Sigmoid colon (tissue), 7 donors: ENCODE measurements around the gene SRR. TPM values are rescaled to one million over a fixed set of nuclear protein-coding genes. Genes with fewer than 3 reads are reported as not detected.

Experiments used
- DNase-seq: peaks from one replicate; pipeline ENCODE4 v3.0.0-alpha.2; 2019
- H3K27ac ChIP-seq, 4 donors: fragments of 200-600 bp; sonication (generic); one replicate each; pipeline ENCODE4 v1.5.1; 2016 to 2019; ENCODE audit warnings: mild to moderate bottlenecking in 1 of 4
- H3K27me3 ChIP-seq, 3 donors: fragments of 200-600 bp; sonication (generic); one replicate each; pipeline ENCODE4 v1.5.1; 2019; ENCODE audit warnings: mild to moderate bottlenecking in 1 of 3
- H3K36me3 ChIP-seq, 4 donors: fragments of 200-600 bp; sonication (generic); one replicate each; pipeline ENCODE4 v1.5.1; 2016 to 2019
- H3K4me1 ChIP-seq, 4 donors: fragments of 200-600 bp; sonication (generic); one replicate each; pipeline ENCODE4 v1.5.1; 2017 to 2019
- H3K4me3 ChIP-seq, 4 donors: fragments of 200-600 bp; sonication (generic); one replicate each; pipeline ENCODE4 v1.5.1; 2017 to 2019; ENCODE audit warnings: mild to moderate bottlenecking in 2 of 4, moderate library complexity in 1 of 4
- H3K9me3 ChIP-seq, 4 donors: fragments of 200-600 bp in 3 of 4; sonication (generic) in 3 of 4; one replicate each; pipeline versions ENCODE4 v1.5.1 to v1.6.1; 2013 to 2019
- CTCF ChIP-seq, 4 experiments: fragments of 450-650 bp in 3 of 4; fragments of 200-600 bp in 1 of 4; IDR thresholded peaks; one replicate each; pipeline ENCODE4 v1.5.1; 2016 to 2019; ENCODE audit warnings: antibody characterized with exemption in 4 of 4, mild to moderate bottlenecking in 3 of 4, moderate library complexity in 2 of 4
- EP300 ChIP-seq, 4 donors: sonication (generic); formaldehyde crosslinking; IDR thresholded peaks; one replicate each; pipeline ENCODE4 v1.6.1; 2017; ENCODE audit warnings: antibody characterized with exemption in 4 of 4
- POLR2A ChIP-seq, 2 donors: fragments of 450-650 bp; IDR thresholded peaks; one replicate each; pipeline ENCODE4 v1.6.1; 2016; ENCODE audit warnings: antibody characterized with exemption in 2 of 2, mild to moderate bottlenecking in 2 of 2, moderate library complexity in 2 of 2
- POLR2AphosphoS5 ChIP-seq, 4 donors: sonication (generic); formaldehyde crosslinking; IDR thresholded peaks; one replicate each; pipeline ENCODE4 v1.6.1; 2017; ENCODE audit warnings: antibody characterized with exemption in 4 of 4
- WGBS, 2 donors: extraction: QIAGEN DNeasy Blood & Tissue Kit; methylation state at CpG; one replicate each; pipeline ENCODE4 v1.1.7; 2013; 5-methylcytosine and 5-hydroxymethylcytosine counted together
- intact Hi-C: fragments of 100-400 bp; cut with DNase I; formaldehyde crosslinking; loops from one replicate; pipeline ENCODE4 v1.15.1; 2023
- polyA plus RNA-seq, 3 donors: library from polyadenylated mRNA; stranded (reverse); fragments of 200-250 nt; gene quantifications; one replicate each; pipeline ENCODE4 v1.2.3, GENCODE V29; 2013
- total RNA-seq, 4 donors: library from RNA; depleted of rRNA; stranded (reverse); fragments of >200 nt; gene quantifications; one replicate each; pipeline ENCODE4 v1.1.0, GENCODE V29; 2016
- donor health status: healthy with polysubstance abuse.
- donor health status: Bipolar disorder and iron deficiency.
- donor health status: healthy.

The SRR gene
- total and polyA plus RNA-seq, 7 donors = 2.4 to 27.8 (median 10.0) TPM

DNA sequence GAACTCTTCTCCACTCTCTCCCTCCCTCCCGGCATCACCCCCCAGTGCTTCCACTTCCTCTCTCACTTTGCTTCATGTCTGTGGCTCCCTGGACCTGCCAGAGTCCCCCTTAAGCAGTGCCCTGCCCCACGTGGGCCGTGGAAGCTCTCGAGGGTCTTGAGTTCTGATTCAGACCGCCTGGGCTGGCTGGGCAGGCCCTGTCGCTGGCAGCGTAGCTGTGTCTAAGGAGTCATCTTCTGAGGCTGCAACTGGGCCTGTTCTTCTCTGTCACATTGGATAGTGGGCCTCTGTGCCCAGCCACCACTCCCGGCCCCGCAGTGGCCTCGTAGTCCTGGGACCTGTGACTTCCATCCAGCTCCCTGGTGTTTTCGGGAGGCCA, 66.5 kb downstream of the SRR start:
- WGBS, 2 donors = 89 to 93% methylated on average over 11 of the region's 11 CpGs
- Histone ChIP-seq H3K36me3 (peaks cover 3 to 47% (median 15%) of the 10 kb centered on the region in 4 donors), H3K27ac (peak overlapping the region in 2 of 4 donors; percentile 29 to 47), H3K27me3 (no peaks in the 10 kb centered on the region), H3K4me3 (no peak overlapping the region), H3K9me3 (no peaks in the 10 kb centered on the region), H3K4me1 (peaks cover 0 to 34% (median 20%) of the 10 kb centered on the region in 4 donors)
- intact Hi-C loops = no loop called here
- TF ChIP-seq EP300 (IDR thresholded peaks at IDR 0.05) (no peak), CTCF (IDR thresholded peaks at IDR 0.05) (no peak), POLR2A (IDR thresholded peaks at IDR 0.05) (no peak)
- DNase-seq = no peak

DNA sequence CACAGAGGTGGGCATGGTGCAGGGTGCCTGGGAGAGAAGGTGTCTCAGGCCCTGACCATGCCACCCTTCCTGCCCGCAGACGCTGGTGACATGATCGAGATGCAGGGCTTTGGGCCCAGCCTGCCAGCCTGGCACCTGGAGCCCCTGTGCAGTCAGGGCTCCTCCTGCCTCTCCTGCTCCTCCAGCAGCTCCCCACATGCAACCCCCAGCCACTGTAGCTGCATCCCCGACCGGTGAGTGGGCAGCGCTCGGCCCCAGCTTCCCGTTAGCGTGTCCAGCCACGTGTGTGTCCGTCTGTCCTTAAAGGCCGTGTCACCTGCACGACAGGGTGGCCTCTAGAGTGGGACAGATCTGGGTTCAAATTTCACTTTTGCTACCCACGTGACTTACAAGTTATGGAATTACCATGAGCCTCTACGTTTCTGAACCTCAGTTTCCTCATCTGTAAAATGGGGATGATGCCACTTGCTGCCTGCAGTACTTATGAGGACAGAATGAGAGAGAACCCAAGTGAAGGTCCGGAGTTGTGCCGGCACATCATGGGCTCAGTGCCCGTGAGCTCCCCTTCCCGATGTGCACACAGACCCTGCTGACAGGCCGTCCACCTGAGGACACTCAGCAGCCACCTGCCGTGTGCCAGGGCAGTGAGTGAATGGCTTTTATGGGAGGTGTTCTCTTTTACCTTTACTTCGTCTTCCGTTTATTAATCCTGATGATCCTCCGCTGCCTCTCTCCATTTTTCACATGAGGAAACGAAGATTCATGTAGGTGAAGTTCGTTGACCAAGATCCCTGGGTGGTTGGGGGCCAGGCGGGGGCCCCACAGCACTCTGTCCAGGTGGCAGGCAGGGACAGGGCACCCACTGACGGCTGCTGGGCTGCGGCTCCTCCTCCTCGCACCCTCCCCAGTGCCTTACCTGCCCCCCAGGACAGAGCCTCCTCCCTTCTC, 67.7 kb downstream of the SRR start:
- no peaks in the 10 kb centered on the region for H3K27me3 ChIP-seq
- no peak for TF ChIP-seq POLR2AphosphoS5 (IDR thresholded peaks at IDR 0.05)
- TF ChIP-seq POLR2A (IDR thresholded peaks at IDR 0.05) = no peak
- WGBS, 2 donors = 94 to 95% methylated on average over 30 of the region's 30 CpGs
- H3K4me1 ChIP-seq = peaks cover 0 to 34% (median 20%) of the 10 kb centered on the region in 4 donors
- DNase-seq = no peak
- intact Hi-C loops = no loop called here
- H3K4me3 ChIP-seq = no peak overlapping the region
- H3K9me3 ChIP-seq = no peaks in the 10 kb centered on the region
- no peak overlapping the region for H3K27ac ChIP-seq
- H3K36me3 ChIP-seq = peaks cover 11 to 51% (median 22%) of the 10 kb centered on the region in 4 donors

- TF ChIP-seq CTCF (IDR thresholded peaks at IDR 0.05) (no peak), EP300 (IDR thresholded peaks at IDR 0.05) (no peak), POLR2AphosphoS5 (IDR thresholded peaks at IDR 0.05) (no peak), POLR2A (IDR thresholded peaks at IDR 0.05) (no peak)
- Histone ChIP-seq H3K27me3 (no peaks in the 10 kb centered on the region), H3K4me1 (peaks cover 0 to 27% (median 20%) of the 10 kb centered on the region in 4 donors), H3K36me3 (peaks cover 11 to 55% (median 24%) of the 10 kb centered on the region in 4 donors), H3K27ac (no peak overlapping the region), H3K4me3 (no peak overlapping the region), H3K9me3 (no peaks in the 10 kb centered on the region)
- intact Hi-C loops = no loop called here
- WGBS, 2 donors = 96% methylated on average over 26 of the region's 26 CpGs
- DNase-seq = no peak
Observed at GRCh38 chr17:2372180-2372579, 68.4 kb downstream of the SRR start.

DNA sequence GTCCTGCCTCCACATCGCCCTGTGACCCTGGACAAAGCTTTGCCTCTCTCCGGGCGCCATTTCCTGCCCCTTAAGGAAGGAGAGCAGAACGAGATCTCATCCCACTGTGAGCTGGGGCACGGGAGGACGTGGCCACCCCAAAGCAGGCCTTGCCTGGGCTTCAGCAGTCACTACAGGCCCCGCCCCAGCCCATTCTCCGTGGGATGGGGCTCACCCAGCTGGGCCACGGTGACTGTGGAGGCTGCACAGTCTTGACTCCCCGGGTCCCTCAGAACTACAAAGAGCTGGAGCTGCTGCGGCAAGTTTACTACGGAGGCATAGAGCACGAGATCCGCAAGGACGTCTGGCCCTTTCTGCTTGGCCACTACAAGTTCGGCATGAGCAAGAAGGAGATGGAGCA, 68.9 kb downstream of the SRR start:
- WGBS, 2 donors = 91 to 93% methylated on average over 16 of the region's 16 CpGs
- intact Hi-C loops = no loop called here

More for the DNA sequence above, 68.9 kb downstream of the SRR start:
- no peak for TF ChIP-seq EP300 (IDR thresholded peaks at IDR 0.05)
- no peak for TF ChIP-seq POLR2A (IDR thresholded peaks at IDR 0.05)
- TF ChIP-seq POLR2AphosphoS5 (IDR thresholded peaks at IDR 0.05) = no peak
- no peak for TF ChIP-seq CTCF (IDR thresholded peaks at IDR 0.05)
- Histone ChIP-seq H3K4me1 (peaks cover 0 to 22% (median 17%) of the 10 kb centered on the region in 4 donors), H3K27me3 (no peaks in the 10 kb centered on the region), H3K4me3 (no peak overlapping the region), H3K9me3 (no peaks in the 10 kb centered on the region), H3K27ac (no peak overlapping the region), H3K36me3 (peaks cover 14 to 59% (median 25%) of the 10 kb centered on the region in 4 donors)
- DNase-seq = no peak
